Measurements from ENCODE around the gene SLC5A9.

DNA sequence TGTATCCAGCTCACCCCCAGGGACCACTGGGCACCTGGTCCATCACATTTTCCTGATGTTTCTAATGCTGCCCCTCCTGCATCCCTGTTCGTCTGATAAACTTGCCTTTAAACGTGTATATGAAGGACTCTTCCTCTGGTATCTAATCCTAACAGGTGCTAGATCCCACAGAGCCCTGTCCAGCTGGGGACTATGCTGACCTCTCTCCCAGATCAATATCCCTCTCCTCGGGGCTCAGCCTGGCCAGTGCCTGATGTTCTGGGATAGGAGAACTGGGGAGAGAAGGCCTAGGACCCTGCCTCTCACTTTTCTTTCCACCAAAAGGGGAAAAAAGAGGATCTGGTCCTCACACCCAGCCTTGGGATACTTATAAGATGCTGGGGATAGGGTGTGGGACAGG lies 1.4 kb upstream of the SLC5A9 start:
- TF ChIP-seq, protein P1, sequence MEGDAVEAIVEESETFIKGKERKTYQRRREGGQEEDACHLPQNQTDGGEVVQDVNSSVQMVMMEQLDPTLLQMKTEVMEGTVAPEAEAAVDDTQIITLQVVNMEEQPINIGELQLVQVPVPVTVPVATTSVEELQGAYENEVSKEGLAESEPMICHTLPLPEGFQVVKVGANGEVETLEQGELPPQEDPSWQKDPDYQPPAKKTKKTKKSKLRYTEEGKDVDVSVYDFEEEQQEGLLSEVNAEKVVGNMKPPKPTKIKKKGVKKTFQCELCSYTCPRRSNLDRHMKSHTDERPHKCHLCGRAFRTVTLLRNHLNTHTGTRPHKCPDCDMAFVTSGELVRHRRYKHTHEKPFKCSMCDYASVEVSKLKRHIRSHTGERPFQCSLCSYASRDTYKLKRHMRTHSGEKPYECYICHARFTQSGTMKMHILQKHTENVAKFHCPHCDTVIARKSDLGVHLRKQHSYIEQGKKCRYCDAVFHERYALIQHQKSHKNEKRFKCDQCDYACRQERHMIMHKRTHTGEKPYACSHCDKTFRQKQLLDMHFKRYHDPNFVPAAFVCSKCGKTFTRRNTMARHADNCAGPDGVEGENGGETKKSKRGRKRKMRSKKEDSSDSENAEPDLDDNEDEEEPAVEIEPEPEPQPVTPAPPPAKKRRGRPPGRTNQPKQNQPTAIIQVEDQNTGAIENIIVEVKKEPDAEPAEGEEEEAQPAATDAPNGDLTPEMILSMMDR (conservative IDR thresholded peaks at IDR 0.05 in 1 of 2, IDR thresholded peaks at IDR 0.05 in 1 of 2; ENCODE audit: low read depth in 1 of 2, low read length in 2 of 2): no peak
- TF ChIP-seq EZH2 (IDR thresholded peaks at IDR 0.05; ENCODE audit: low read length, missing control alignments): no peak

Measured in fibroblast of lung (primary cell).